Activated naive CD4-positive, alpha-beta T cell treated with anti-CD3 and anti-CD28 coated beads, Interleukin-2, amount 10 ng/mL, durations not matched to agents 7 days and 5 days (primary cell): ENCODE data around the gene ATF1.
A peak's percentile ranks its signal among the peaks of the same experiment; 100 is the strongest.
"Not testable (repeated sequence)": the region's sequence is repeated elsewhere in the genome, so short reads cannot be mapped to it uniquely, and the experiment has no call there.

Experiments used
- CTCF ChIA-PET: fragments of 350-600 bp; sonication (Branson Sonifier 250); formaldehyde crosslinking; loops from one replicate; lab custom pipeline; 2021; ENCODE audit warnings: antibody characterized with exemption; lab: Charles Lee
- DNase-seq: peaks from one replicate; pipeline ENCODE4 v3.0.0-alpha.2; 2020
- H3K27ac Mint-ChIP-seq: one replicate; pipeline ENCODE4 v1.8.0; 2021; ENCODE audit warnings: mild to moderate bottlenecking, moderate library complexity, mixed read lengths
- H3K27me3 Mint-ChIP-seq: one replicate; pipeline ENCODE4 v1.8.0; 2021; ENCODE audit warnings: mild to moderate bottlenecking, mixed read lengths
- H3K36me3 Mint-ChIP-seq: one replicate; pipeline ENCODE4 v1.8.0; 2021; ENCODE audit warnings: mixed read lengths
- H3K4me1 Mint-ChIP-seq: one replicate; pipeline ENCODE4 v1.8.0; 2021; ENCODE audit warnings: mixed read lengths
- H3K4me3 Mint-ChIP-seq: one replicate; pipeline ENCODE4 v1.8.0; 2021; ENCODE audit warnings: mild to moderate bottlenecking, moderate library complexity, mixed read lengths
- H3K9me3 Mint-ChIP-seq: one replicate; pipeline ENCODE4 v1.8.0; 2021; ENCODE audit warnings: mixed read lengths

The ATF1 gene

DNA sequence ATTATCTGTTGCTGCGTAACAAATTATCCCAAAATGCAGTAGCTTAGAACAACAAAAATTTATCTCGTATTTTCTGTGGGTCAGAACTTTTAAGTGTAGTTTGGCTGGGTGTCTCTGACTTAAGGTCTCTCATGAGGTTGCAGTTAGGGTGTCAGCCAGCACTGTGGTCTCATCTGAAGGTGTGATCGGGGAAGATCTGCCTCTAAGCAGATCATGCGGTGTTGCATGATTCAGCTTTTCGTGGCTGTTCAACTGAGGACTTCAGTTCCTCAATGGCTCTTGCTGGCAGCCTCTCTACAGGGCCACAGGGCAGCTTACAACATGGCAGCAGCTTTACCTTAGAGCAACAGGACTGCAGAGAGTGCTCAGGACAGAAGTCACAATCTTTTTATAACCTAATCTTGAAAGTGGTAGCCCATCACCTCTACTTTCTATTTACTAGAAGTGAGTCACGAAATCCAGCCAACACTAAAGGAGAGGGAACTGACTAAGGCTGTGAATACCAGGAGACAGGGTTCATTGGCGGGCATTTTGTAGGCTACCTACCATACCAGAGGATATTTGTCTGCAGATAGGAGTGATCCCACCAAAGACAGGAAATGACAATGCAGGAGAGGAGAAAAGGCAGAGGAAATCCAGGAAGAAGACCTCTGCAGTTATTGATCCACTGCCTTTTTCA is 77.0 kb downstream of the ATF1 start:
- Mint-ChIP-seq H3K36me3 (peaks cover 4% of the 10 kb centered on the region), H3K4me3 (no peak overlapping the region), H3K9me3 (peaks cover 9% of the 10 kb centered on the region), H3K27ac (no peak overlapping the region), H3K4me1 (no peaks in the 10 kb centered on the region), H3K27me3 (peaks cover 24% of the 10 kb centered on the region)
- CTCF ChIA-PET = interaction anchor here (0.8 kb wide), 1 partner anchor 15 kb away, joined by 4 read pairs; no protein-coding TSS in a partner anchor
- DNase-seq = no peak

DNA sequence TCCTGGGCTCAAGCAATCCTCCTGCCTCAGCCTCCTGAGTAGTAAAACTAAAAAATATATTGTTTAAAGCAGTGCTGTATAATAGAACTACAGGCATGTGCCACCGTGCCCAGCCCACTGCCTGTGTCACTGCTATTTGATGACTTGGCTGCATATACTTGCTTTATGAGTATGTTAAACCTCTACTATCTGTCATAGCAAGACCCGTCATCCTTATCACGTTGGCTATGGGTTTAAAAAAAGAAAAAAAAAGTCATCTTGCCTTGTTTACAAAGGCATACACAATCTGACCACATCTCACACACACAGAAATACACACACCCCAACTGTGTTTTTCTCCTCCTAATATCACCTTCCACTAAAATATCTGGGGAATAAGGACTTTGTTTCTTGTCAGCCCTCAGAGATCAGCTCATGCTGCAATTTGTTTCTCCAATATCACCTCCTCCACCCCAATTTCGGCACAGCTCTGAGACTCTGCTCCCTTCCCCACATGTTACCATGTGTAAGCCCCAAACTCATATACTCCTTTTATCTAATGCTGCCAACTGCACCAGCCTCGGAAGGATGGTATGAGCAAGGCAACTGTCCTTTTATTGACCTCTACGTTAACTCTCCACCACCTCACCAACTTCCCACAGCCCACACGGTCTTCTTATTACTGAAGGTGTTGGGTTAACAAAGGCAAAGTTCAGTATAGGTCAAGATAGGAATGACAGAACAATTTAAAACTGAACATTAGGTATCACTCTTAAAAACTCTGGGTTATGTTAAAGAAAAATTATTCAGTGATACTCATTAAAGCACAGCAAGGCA is 78.0 kb downstream of the ATF1 start:
- H3K36me3 Mint-ChIP-seq = peaks cover 4% of the 10 kb centered on the region
- peaks cover 20% of the 10 kb centered on the region for H3K27me3 Mint-ChIP-seq
- H3K4me3 Mint-ChIP-seq = no peak overlapping the region
- no peaks in the 10 kb centered on the region for H3K4me1 Mint-ChIP-seq
- peaks cover 9% of the 10 kb centered on the region for H3K9me3 Mint-ChIP-seq
- CTCF ChIA-PET = interaction anchor here (0.7 kb wide), 1 partner anchor 474 kb away, joined by 3 read pairs; no protein-coding TSS in a partner anchor
- no peak for DNase-seq
- no peak overlapping the region for H3K27ac Mint-ChIP-seq

GRCh38 chr12:50842637-50843493 is 79.0 kb downstream of the ATF1 start, which contains the start of gene TMPRSS12:
TMPRSS12 (plus strand) TSS chr12:50842926; CDS start chr12:50842965, 39 bp downstream.
- no peak for DNase-seq
- H3K4me3 Mint-ChIP-seq = no peak within 1 kb of the TSS
- peaks cover 4% of the 10 kb centered on the region for H3K36me3 Mint-ChIP-seq
- CTCF ChIA-PET = no interaction called here
- peaks cover 20% of the 10 kb centered on the region for H3K27me3 Mint-ChIP-seq
- H3K27ac Mint-ChIP-seq = no peak within 1 kb of the TSS
- H3K4me1 Mint-ChIP-seq = no peaks in the 10 kb centered on the region
- H3K9me3 Mint-ChIP-seq = peaks cover 9% of the 10 kb centered on the region

DNA sequence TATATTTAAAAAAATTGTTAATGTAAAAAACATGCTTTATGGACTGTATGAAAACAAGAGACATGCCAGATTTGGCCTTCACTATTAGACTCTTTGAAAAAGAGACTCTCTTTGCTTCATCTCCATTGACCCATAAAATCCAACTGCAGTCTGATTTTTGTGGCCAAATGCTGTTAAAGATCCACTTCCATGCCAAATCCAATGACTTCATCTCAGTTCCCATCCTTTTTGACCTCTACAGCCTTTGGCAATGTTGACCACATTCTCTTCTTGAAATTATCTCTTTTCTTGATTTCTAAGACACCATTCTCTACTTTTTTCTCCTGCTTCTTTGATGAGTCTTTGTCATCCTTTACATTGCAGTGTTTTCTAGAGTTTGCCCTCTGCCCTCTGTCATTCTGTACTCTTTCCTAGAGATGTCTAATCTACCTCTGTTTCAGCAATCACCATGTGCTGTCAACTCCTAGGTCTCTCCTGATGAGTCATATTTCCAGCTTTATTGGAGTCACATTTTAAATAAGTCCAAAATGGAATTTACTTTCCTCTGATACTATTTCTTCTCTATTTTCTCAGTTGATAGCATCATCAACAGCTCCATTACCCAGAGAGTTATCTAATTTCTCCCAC is 81.2 kb downstream of the ATF1 start:
- H3K9me3 Mint-ChIP-seq = peaks cover 9% of the 10 kb centered on the region
- no peak overlapping the region for H3K27ac Mint-ChIP-seq
- no peak overlapping the region for H3K4me3 Mint-ChIP-seq
- CTCF ChIA-PET = interaction anchor here (0.7 to 1.2 kb wide), 4 partner anchors 78 to 497 kb away, joined by 3 to 4 read pairs (median 4); no protein-coding TSS in a partner anchor
- H3K4me1 Mint-ChIP-seq = no peaks in the 10 kb centered on the region
- peaks cover 23% of the 10 kb centered on the region for H3K27me3 Mint-ChIP-seq
- no peak for DNase-seq
- H3K36me3 Mint-ChIP-seq = peaks cover 4% of the 10 kb centered on the region

DNA sequence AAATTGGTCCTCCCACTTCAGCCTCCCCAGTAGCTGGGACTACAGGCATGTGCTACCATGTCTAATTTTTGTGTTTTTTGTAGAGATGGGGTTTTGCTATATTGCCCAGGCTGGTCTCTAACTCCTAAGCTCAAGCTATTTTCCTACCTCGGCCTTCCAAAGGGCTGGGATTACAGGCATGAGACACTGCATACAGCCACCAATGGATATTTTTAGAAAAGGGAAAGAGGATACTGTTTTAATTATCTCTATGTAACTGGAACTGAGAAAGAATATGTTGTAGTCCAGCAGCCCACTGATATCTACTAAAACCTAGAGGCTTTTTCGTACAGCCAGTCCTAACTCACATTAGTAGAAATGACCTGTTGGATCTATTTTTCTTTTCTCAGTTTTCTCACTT is 85.1 kb downstream of the ATF1 start:
- Mint-ChIP-seq H3K4me3 (no peak overlapping the region), H3K27ac (no peak overlapping the region)
- CTCF ChIA-PET = no interaction called here

DNA sequence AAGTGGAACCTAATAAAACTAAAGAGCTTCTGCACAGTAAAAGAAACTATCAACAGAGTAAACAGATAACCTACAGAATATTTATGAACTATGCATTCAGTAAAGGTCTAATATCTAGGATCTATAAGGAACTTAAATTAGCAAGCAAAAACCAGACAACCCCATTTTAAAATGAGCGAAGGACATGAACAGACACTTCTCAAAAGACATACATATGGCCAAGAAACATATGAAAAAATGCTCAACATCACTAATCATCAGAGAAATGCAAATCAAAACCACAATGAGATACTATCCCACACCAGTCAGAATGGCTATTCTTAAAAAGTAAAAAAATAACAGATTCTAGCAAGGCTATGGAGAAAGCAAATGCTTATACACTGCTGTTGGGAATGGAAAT is 91.3 kb downstream of the ATF1 start:
- CTCF ChIA-PET = not testable (repeated sequence)

More for the DNA sequence above, 85.1 kb downstream of the ATF1 start:
- Mint-ChIP-seq H3K27me3 (peaks cover 23% of the 10 kb centered on the region), H3K9me3 (peaks cover 1% of the 10 kb centered on the region), H3K36me3 (no peaks in the 10 kb centered on the region), H3K4me1 (no peaks in the 10 kb centered on the region)
- no peak for DNase-seq

DNA sequence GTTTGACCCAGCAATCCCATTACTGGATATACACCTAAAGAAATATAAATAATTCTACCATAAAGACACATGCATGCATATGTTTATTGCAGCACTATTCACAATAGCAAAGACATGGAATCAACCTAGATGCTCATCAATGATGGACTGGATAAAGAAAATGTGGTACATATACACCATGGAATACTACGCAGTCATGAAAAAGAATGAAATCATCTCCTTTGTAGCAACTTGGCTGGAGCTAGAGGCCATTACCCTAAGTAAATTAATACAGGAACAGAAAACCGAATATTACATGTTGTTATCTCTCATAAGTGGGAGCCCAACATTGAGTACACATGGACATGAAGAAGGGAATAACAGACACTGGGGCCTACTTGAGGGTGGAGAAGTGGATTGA is 91.8 kb downstream of the ATF1 start:
- not testable (repeated sequence) for H3K9me3 Mint-ChIP-seq

More for the DNA sequence above, 91.3 kb downstream of the ATF1 start:
- not testable (repeated sequence) for H3K27ac Mint-ChIP-seq, H3K4me1 Mint-ChIP-seq, H3K9me3 Mint-ChIP-seq, H3K4me3 Mint-ChIP-seq, H3K36me3 Mint-ChIP-seq, DNase-seq
- peaks cover 24% of the 10 kb centered on the region for H3K27me3 Mint-ChIP-seq

GRCh38 chr12:50859621-50860310 is 95.9 kb downstream of the ATF1 start:
- DNase-seq = no peak
- Mint-ChIP-seq H3K27ac (no peak overlapping the region), H3K9me3 (peaks cover 6% of the 10 kb centered on the region), H3K4me1 (no peaks in the 10 kb centered on the region), H3K27me3 (no peaks in the 10 kb centered on the region), H3K36me3 (no peaks in the 10 kb centered on the region), H3K4me3 (no peak overlapping the region)
- CTCF ChIA-PET = no interaction called here

More for the DNA sequence above, 91.8 kb downstream of the ATF1 start:
- DNase-seq, H3K27ac Mint-ChIP-seq, H3K4me1 Mint-ChIP-seq, H3K36me3 Mint-ChIP-seq, CTCF ChIA-PET, H3K4me3 Mint-ChIP-seq: not testable (repeated sequence)
- H3K27me3 Mint-ChIP-seq = peaks cover 21% of the 10 kb centered on the region

DNA sequence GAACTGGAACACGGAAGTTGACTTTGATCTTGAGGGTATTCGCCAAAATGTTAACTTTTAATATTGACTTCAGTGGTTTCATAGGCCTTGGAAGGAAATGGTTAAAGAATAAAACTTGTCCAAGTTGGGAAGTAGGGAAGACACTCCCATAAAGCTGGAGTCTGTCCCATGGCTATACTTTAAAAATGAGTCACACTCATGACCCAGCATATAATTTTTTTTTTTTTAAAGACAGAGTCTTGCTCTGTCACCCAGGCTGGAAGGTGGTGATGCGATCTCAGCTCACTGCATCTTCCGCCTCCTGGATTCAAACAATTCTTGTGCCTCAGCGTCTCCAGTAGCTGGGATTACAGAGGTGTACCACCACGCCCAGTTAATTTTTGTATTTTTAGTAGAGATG is 98.4 kb downstream of the ATF1 start:
- Mint-ChIP-seq H3K36me3 (peaks cover 11% of the 10 kb centered on the region), H3K4me1 (peaks cover 13% of the 10 kb centered on the region), H3K4me3 (no peak overlapping the region), H3K27me3 (no peaks in the 10 kb centered on the region), H3K9me3 (peaks cover 19% of the 10 kb centered on the region), H3K27ac (no peak overlapping the region)
- CTCF ChIA-PET = no interaction called here
- no peak for DNase-seq

DNA sequence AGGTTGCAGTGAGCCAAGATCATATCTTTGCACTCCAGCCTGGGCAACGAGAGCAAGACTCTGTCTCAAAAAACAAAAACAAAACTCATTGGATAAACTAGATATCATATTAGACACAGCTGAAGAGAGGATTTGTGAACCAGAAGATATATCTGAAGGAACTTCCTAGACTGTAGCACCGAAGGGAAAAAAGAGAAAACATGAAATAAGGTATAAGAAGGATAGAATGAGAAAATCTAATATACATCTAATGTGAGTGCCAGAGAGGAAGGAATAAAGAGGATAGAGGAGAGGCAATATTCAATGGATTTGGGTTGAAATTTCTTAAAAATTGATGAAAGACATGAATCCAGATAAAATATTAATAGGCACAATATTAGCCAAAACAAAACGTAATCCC is 101.4 kb downstream of the ATF1 start:
- H3K36me3 Mint-ChIP-seq = peaks cover 21% of the 10 kb centered on the region
- no peak overlapping the region for H3K4me3 Mint-ChIP-seq
- H3K9me3 Mint-ChIP-seq = peaks cover 31% of the 10 kb centered on the region
- no peaks in the 10 kb centered on the region for H3K27me3 Mint-ChIP-seq
- H3K27ac Mint-ChIP-seq = no peak overlapping the region
- no peak for DNase-seq
- H3K4me1 Mint-ChIP-seq = peaks cover 42% of the 10 kb centered on the region
- CTCF ChIA-PET = no interaction called here

DNA sequence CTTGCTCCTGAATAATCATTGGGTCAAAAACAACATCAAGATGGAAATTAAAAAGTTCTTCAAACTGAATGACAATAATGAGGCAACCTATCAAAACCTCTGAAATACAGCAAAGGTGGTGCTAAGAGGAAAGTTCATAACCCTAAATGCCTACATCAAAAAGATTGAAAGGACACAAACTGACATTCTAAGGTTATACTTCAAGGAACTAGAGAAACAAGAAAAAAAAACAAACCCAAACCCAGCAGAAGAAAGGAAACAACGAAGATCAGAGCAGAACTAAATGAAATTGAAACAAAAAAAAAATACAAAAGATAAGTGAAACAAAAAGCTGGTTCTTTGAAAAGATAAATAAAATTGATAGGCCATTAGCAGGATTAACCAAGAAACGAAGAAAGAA is 105.0 kb downstream of the ATF1 start:
- CTCF ChIA-PET, DNase-seq, H3K4me3 Mint-ChIP-seq, H3K27me3 Mint-ChIP-seq: not testable (repeated sequence)
- H3K4me1 Mint-ChIP-seq = peaks cover 44% of the 10 kb centered on the region
- H3K36me3 Mint-ChIP-seq = peaks cover 21% of the 10 kb centered on the region
- peak overlapping the region; percentile 62 for H3K27ac Mint-ChIP-seq
- peaks cover 31% of the 10 kb centered on the region for H3K9me3 Mint-ChIP-seq
